HUDEP-2 (cell line): Measurements from ENCODE around the gene DNAJA4.
"Not testable (repeated sequence)": the region's sequence is repeated elsewhere in the genome, so short reads cannot be mapped to it uniquely, and the experiment has no call there.

ENCODE experiments used
- DNase-seq, 76 experiments: peaks; one replicate each; lab custom pipeline; 2025; ENCODE audit not compliant: unreplicated experiment in 76 of 76; lab: John Stamatoyannopoulos, UW

Gene DNAJA4

GRCh38 chr15:78243491-78243941 lies 20.8 kb upstream of the DNAJA4 start:
- DNase-seq = peak in 39 of 76 experiments; percentile 11 to 64 (median 35)

GRCh38 chr15:78244101-78244500 lies 20.3 kb upstream of the DNAJA4 start:
- DNase-seq = peak in 64 of 76 experiments; percentile 20 to 74 (median 50)

GRCh38 chr15:78244893-78245292 lies 19.5 kb upstream of the DNAJA4 start:
- peak in 3 of 76 experiments; percentile 16 to 42 (median 22) for DNase-seq

- DNase-seq = peak in 14 of 76 experiments; percentile 6 to 47 (median 20)
These were observed 19.0 kb upstream of the DNAJA4 start for GRCh38 chr15:78245392-78245791.

GRCh38 chr15:78245976-78246620 lies 18.3 kb upstream of the DNAJA4 start:
- not testable (repeated sequence) for DNase-seq

GRCh38 chr15:78247911-78248310 lies 16.5 kb upstream of the DNAJA4 start:
- peak in 74 of 76 experiments; percentile 42 to 98 (median 84) for DNase-seq

GRCh38 chr15:78249131-78249530 lies 15.2 kb upstream of the DNAJA4 start:
- DNase-seq = no peak

GRCh38 chr15:78251136-78251535 lies 13.2 kb upstream of the DNAJA4 start:
- no peak for DNase-seq

- DNase-seq = no peak
These were observed 8.8 kb upstream of the DNAJA4 start for GRCh38 chr15:78255421-78256043.

- DNase-seq = no peak
These were observed 8.3 kb upstream of the DNAJA4 start for GRCh38 chr15:78256044-78256437.

- no peak for DNase-seq
These were observed 6.7 kb upstream of the DNAJA4 start for GRCh38 chr15:78257681-78258080.

- DNase-seq = peak in 7 of 76 experiments; percentile 12 to 25 (median 18)
These were observed 5.1 kb upstream of the DNAJA4 start for GRCh38 chr15:78259232-78259631.

GRCh38 chr15:78260489-78260888 lies 3.9 kb upstream of the DNAJA4 start:
- DNase-seq = no peak

GRCh38 chr15:78261062-78261461 lies 3.3 kb upstream of the DNAJA4 start:
- DNase-seq = no peak

GRCh38 chr15:78263351-78263781 lies 996 bp upstream of the DNAJA4 start:
- peak in 74 of 76 experiments; percentile 29 to 91 (median 73) for DNase-seq

- DNase-seq = peak in 49 of 76 experiments; percentile 13 to 72 (median 43)
These were observed 457 bp upstream of the DNAJA4 start for GRCh38 chr15:78263907-78264303.

GRCh38 chr15:78265137-78265460 lies 737 bp downstream of the DNAJA4 start:
- DNase-seq = peak in 1 of 76 experiments; percentile 22

GRCh38 chr15:78265752-78266224 lies 1.4 kb downstream of the DNAJA4 start:
- peak in 4 of 76 experiments; percentile 13 to 32 (median 19) for DNase-seq

- no peak for DNase-seq
These were observed 1.9 kb downstream of the DNAJA4 start for GRCh38 chr15:78266229-78266628.

- DNase-seq = no peak
These were observed 2.4 kb downstream of the DNAJA4 start for GRCh38 chr15:78266806-78267205.

- no peak for DNase-seq
These were observed 8.0 kb downstream of the DNAJA4 start for GRCh38 chr15:78272316-78272715.

GRCh38 chr15:78272776-78273175 lies 8.4 kb downstream of the DNAJA4 start:
- no peak for DNase-seq
